Measurements from ENCODE around the gene OSBPL10.

The OSBPL10 gene

GRCh38 chr3:31673950-31674349 lies 307.1 kb downstream of the OSBPL10 start:
- DNase-seq (ENCODE audit: low read depth): no peak
- no peak overlapping the region for H3K4me3 ChIP-seq (ENCODE audit: low read depth, low read length)
- TF ChIP-seq CTCF (conservative IDR thresholded peaks at IDR 0.05; ENCODE audit: low read depth, low read length): no peak

GRCh38 chr3:31671976-31672375 lies 309.1 kb downstream of the OSBPL10 start:
- no peak overlapping the region for H3K4me3 ChIP-seq (ENCODE audit: low read depth, low read length)
- no peak for TF ChIP-seq CTCF (conservative IDR thresholded peaks at IDR 0.05; ENCODE audit: low read depth, low read length)
- DNase-seq (ENCODE audit: low read depth): peak; percentile 57

GRCh38 chr3:31671451-31671850 lies 309.6 kb downstream of the OSBPL10 start:
- H3K4me3 ChIP-seq (ENCODE audit: low read depth, low read length): no peak overlapping the region
- DNase-seq (ENCODE audit: low read depth): no peak
- TF ChIP-seq CTCF (conservative IDR thresholded peaks at IDR 0.05; ENCODE audit: low read depth, low read length): no peak

- TF ChIP-seq CTCF (conservative IDR thresholded peaks at IDR 0.05; ENCODE audit: low read depth, low read length): no peak
Measured at GRCh38 chr3:31670722-31671121, 310.3 kb downstream of the OSBPL10 start.

GRCh38 chr3:31670136-31670535 lies 310.9 kb downstream of the OSBPL10 start:
- TF ChIP-seq CTCF (conservative IDR thresholded peaks at IDR 0.05; ENCODE audit: low read depth, low read length): no peak
- no peak for DNase-seq (ENCODE audit: low read depth)
- no peak overlapping the region for H3K4me3 ChIP-seq (ENCODE audit: low read depth, low read length)

More at GRCh38 chr3:31670722-31671121, 310.3 kb downstream of the OSBPL10 start:
- no peak overlapping the region for H3K4me3 ChIP-seq (ENCODE audit: low read depth, low read length)
- DNase-seq (ENCODE audit: low read depth): no peak

- H3K4me3 ChIP-seq (ENCODE audit: low read depth, low read length): no peak overlapping the region
- DNase-seq (ENCODE audit: low read depth): no peak
- no peak for TF ChIP-seq CTCF (conservative IDR thresholded peaks at IDR 0.05; ENCODE audit: low read depth, low read length)
Measured at GRCh38 chr3:31668242-31668641, 312.8 kb downstream of the OSBPL10 start.

- no peak for DNase-seq (ENCODE audit: low read depth)
- no peak overlapping the region for H3K4me3 ChIP-seq (ENCODE audit: low read depth, low read length)
- TF ChIP-seq CTCF (conservative IDR thresholded peaks at IDR 0.05; ENCODE audit: low read depth, low read length): no peak
Measured at GRCh38 chr3:31667582-31667981, 313.5 kb downstream of the OSBPL10 start.

Measured in choroid plexus epithelial cell (primary cell).